Measurements from ENCODE around the gene EPHX1. TPM values are rescaled to one million over a fixed set of nuclear protein-coding genes. Genes with fewer than 3 reads are reported as not detected.

The EPHX1 gene
- total and polyA plus RNA-seq, 2 donors (not counting 1 experiment from before 2014, with no cell fraction given): 0.75 to 4.2 TPM

- TF ChIP-seq CTCF (IDR thresholded peaks at IDR 0.05) (no peak), EZH2 (IDR thresholded peaks at IDR 0.05; ENCODE audit: borderline replicate concordance, insufficient read depth, low read depth, low read length, poor library complexity, severe bottlenecking) (no peak)
- Histone ChIP-seq H3K9me3 (ENCODE audit: control extremely low read depth in 1 of 3, control insufficient read depth in 2 of 3, insufficient read depth in 1 of 3, low read length in 2 of 3) (no peaks in the 10 kb centered on the region), H3K9ac (ENCODE audit: low read length) (no peak overlapping the region), H3K27me3 (replicated peaks in 1 of 4; ENCODE audit: control extremely low read depth in 1 of 4, control insufficient read depth in 3 of 4, insufficient read depth in 4 of 4, low read length in 3 of 4) (no peaks in the 10 kb centered on the region), H2AFZ (ENCODE audit: insufficient read depth, low read depth, low read length, poor library complexity, severe bottlenecking) (no peak overlapping the region), H3K4me2 (replicated peaks; ENCODE audit: low read depth, low read length, poor library complexity, severe bottlenecking) (no peak overlapping the region), H3K4me1 (ENCODE audit: control insufficient read depth in 2 of 2, insufficient read depth in 2 of 2, low read length in 2 of 2) (peaks cover 0 to 9% of the 10 kb centered on the region in 2 donors), H3K79me2 (ENCODE audit: control insufficient read depth, insufficient read depth, low read length) (peaks cover 26% of the 10 kb centered on the region), H3K4me3 (ENCODE audit: control extremely low read depth in 1 of 5, extremely low read depth in 1 of 5, insufficient read depth in 1 of 5, low read depth in 2 of 5, low read length in 4 of 5) (no peak overlapping the region), H3K27ac (ENCODE audit: low read length in 2 of 2) (no peak overlapping the region), H3K36me3 (replicated peaks in 1 of 2; ENCODE audit: control extremely low read depth in 1 of 2, control insufficient read depth in 1 of 2, extremely low read depth in 1 of 2, insufficient read depth in 2 of 2, low read length in 1 of 2) (no peaks in the 10 kb centered on the region), H4K20me1 (ENCODE audit: control insufficient read depth, insufficient read depth, low read length, poor library complexity, severe bottlenecking) (no peaks in the 10 kb centered on the region)
- intact Hi-C loops (cut with micrococcal nuclease): no loop called here
- ChIA-PET CTCF (interaction anchor here (1.0 to 1.6 kb wide), 3 partner anchors 10 to 109 kb away, joined by 3 to 4 read pairs (median 4); partner anchors contain the start of gene SRP9), POLR2A (no interaction called here)
- H3K27ac Mint-ChIP-seq: no peak overlapping the region
- no peak overlapping the region for H3K4me3 Mint-ChIP-seq
- H3K27me3 Mint-ChIP-seq: peaks cover 3% of the 10 kb centered on the region
- no peaks in the 10 kb centered on the region for H3K9me3 Mint-ChIP-seq (ENCODE audit: insufficient read depth)
- ATAC-seq (ENCODE audit: low read depth): no peak
- peaks cover 10% of the 10 kb centered on the region for H3K4me1 Mint-ChIP-seq
- WGBS (ENCODE audit: insufficient coverage): 98% methylated on average over 7 of the region's 19 CpGs
- DNase-seq: no peak
Observed at GRCh38 chr1:225886159-225887029, 76.5 kb downstream of the EPHX1 start.

GRCh38 chr1:225887030-225887314, 77.0 kb downstream of the EPHX1 start:
- no peak overlapping the region for H3K4me2 ChIP-seq (replicated peaks; ENCODE audit: low read depth, low read length, poor library complexity, severe bottlenecking)
- peaks cover 21% of the 10 kb centered on the region for H3K79me2 ChIP-seq (ENCODE audit: control insufficient read depth, insufficient read depth, low read length)
- H3K4me3 Mint-ChIP-seq: no peak overlapping the region
- H3K9ac ChIP-seq (ENCODE audit: low read length): no peak overlapping the region
- no peak for DNase-seq
- H4K20me1 ChIP-seq (ENCODE audit: control insufficient read depth, insufficient read depth, low read length, poor library complexity, severe bottlenecking): no peaks in the 10 kb centered on the region
- ChIA-PET CTCF (interaction anchor here (1.0 to 1.6 kb wide), 3 partner anchors 10 to 109 kb away, joined by 3 to 4 read pairs (median 4); partner anchors contain the start of gene SRP9), POLR2A (no interaction called here)
- intact Hi-C loops (cut with micrococcal nuclease): no loop called here
- WGBS (ENCODE audit: insufficient coverage): no CpG with 5 or more reads among the region's 7 CpGs
- no peaks in the 10 kb centered on the region for H3K9me3 Mint-ChIP-seq (ENCODE audit: insufficient read depth)
- ATAC-seq (ENCODE audit: low read depth): no peak
- no peak overlapping the region for H3K27ac ChIP-seq (ENCODE audit: low read length in 2 of 2)
- H3K27me3 Mint-ChIP-seq: peaks cover 3% of the 10 kb centered on the region
- no peak overlapping the region for H3K27ac Mint-ChIP-seq
- H2AFZ ChIP-seq (ENCODE audit: insufficient read depth, low read depth, low read length, poor library complexity, severe bottlenecking): no peak overlapping the region
- no peak for TF ChIP-seq EZH2 (IDR thresholded peaks at IDR 0.05; ENCODE audit: borderline replicate concordance, insufficient read depth, low read depth, low read length, poor library complexity, severe bottlenecking)
- no peak for TF ChIP-seq CTCF (IDR thresholded peaks at IDR 0.05)
- H3K36me3 ChIP-seq (replicated peaks in 1 of 2; ENCODE audit: control extremely low read depth in 1 of 2, control insufficient read depth in 1 of 2, extremely low read depth in 1 of 2, insufficient read depth in 2 of 2, low read length in 1 of 2): no peaks in the 10 kb centered on the region
- no peaks in the 10 kb centered on the region for H3K9me3 ChIP-seq (ENCODE audit: control extremely low read depth in 1 of 3, control insufficient read depth in 2 of 3, insufficient read depth in 1 of 3, low read length in 2 of 3)
- H3K27me3 ChIP-seq (replicated peaks in 1 of 4; ENCODE audit: control extremely low read depth in 1 of 4, control insufficient read depth in 3 of 4, insufficient read depth in 4 of 4, low read length in 3 of 4): no peaks in the 10 kb centered on the region
- H3K4me1 ChIP-seq (ENCODE audit: control insufficient read depth in 2 of 2, insufficient read depth in 2 of 2, low read length in 2 of 2): peaks cover 0 to 8% of the 10 kb centered on the region in 2 donors
- H3K4me3 ChIP-seq (ENCODE audit: control extremely low read depth in 1 of 5, extremely low read depth in 1 of 5, insufficient read depth in 1 of 5, low read depth in 2 of 5, low read length in 4 of 5): no peak overlapping the region
- H3K4me1 Mint-ChIP-seq: peaks cover 8% of the 10 kb centered on the region
